Measurements from ENCODE around the gene CEP55. TPM values are rescaled to one million over a fixed set of nuclear protein-coding genes. Genes with fewer than 3 reads are reported as not detected.

Gene CEP55
- 44.4 and 58.9 TPM in 2 replicates for total RNA-seq (2014; rRNA removed; shearing (Covaris generic); ENCODE audit: low replicate concordance)

GRCh38 chr10:93496322-93497041 lies at the start of gene CEP55:
Gene CEP55, plus strand, starts transcription at chr10:93496612. Its CDS starts 3,440 bp downstream, at chr10:93500052.
- DNase-seq (ENCODE audit: low read depth) = peak; percentile 95
- in situ Hi-C loops (cut with HindIII; ENCODE audit: low pct_unique_long_range_greater_than_20kb, low sequenced_read_pairs) = no loop called here

- DNase-seq (ENCODE audit: low read depth) = no peak
- in situ Hi-C loops (cut with HindIII; ENCODE audit: low pct_unique_long_range_greater_than_20kb, low sequenced_read_pairs) = no loop called here
Observed at GRCh38 chr10:93447019-93447418, 49.4 kb upstream of the CEP55 start.

DNA sequence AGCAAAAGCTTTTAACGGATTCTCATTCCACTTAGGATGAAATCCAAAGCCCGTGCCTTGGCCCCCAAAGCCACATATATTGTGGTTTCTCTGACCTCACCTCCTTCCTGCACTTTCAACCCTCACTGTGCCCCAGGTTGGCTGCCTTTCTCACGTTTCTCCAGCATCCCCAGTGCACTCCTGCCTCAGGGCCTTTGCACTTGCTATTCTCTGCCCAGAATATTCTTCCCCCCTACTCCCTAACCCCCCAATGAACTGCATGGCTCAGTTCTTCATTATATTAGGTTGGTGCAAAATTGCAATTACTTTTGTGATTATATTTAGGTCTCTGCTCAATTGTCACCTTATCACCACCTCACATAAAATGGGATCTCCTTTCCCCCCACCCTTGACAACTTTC lies 48.4 kb upstream of the CEP55 start:
- no peak for DNase-seq (ENCODE audit: low read depth)
- in situ Hi-C loops (cut with HindIII; ENCODE audit: low pct_unique_long_range_greater_than_20kb, low sequenced_read_pairs) = no loop called here

- in situ Hi-C loops (cut with HindIII; ENCODE audit: low pct_unique_long_range_greater_than_20kb, low sequenced_read_pairs) = no loop called here
- DNase-seq (ENCODE audit: low read depth) = no peak
Observed at GRCh38 chr10:93451244-93451947, 45.0 kb upstream of the CEP55 start.

GRCh38 chr10:93452143-93452542 lies 44.3 kb upstream of the CEP55 start:
- no peak for DNase-seq (ENCODE audit: low read depth)
- in situ Hi-C loops (cut with HindIII; ENCODE audit: low pct_unique_long_range_greater_than_20kb, low sequenced_read_pairs) = no loop called here

DNA sequence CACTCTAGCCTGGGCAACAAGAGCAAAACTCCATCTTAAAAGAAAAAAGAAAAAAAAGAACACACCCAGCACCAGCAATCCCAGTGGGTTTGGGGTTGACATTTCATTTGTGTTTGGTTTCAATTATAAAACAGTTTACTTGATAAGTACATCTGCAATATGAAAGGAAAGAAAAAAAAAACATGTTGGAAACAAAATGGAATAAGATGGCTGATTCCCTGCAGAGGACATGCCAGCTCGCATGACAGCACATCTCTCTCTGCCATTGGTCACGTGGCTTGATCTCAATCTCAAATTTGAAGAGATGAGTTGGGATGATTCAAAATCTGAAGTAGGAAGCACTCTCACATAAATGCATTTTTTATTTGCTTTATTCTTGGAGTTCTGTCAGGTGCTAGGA lies 42.3 kb upstream of the CEP55 start:
- no peak for DNase-seq (ENCODE audit: low read depth)
- in situ Hi-C loops (cut with HindIII; ENCODE audit: low pct_unique_long_range_greater_than_20kb, low sequenced_read_pairs) = no loop called here

- no peak for DNase-seq (ENCODE audit: low read depth)
Observed at GRCh38 chr10:93454736-93455135, 41.7 kb upstream of the CEP55 start.

DNA sequence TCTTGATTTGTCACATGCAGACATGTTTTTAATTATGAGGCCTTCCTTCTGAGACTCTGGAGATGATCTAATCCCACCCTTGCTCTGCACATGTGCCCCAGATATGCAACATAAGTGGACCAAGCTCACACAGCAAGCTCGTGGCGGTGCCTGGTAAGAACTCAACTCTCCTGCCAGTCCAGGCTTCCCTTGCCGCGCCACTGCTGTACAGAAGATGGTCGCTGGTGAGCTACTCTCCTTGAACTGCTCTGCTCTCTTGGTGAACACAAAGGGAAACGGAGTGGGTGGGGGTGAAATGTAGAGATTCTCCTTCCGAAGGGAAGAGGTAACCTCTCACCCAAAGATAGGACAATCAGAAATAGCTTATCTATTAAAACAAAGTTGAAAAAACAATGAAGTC lies 39.9 kb upstream of the CEP55 start:
- peak; percentile 83 for DNase-seq (ENCODE audit: low read depth)
- in situ Hi-C loops (cut with HindIII; ENCODE audit: low pct_unique_long_range_greater_than_20kb, low sequenced_read_pairs) = no loop called here

More at GRCh38 chr10:93454736-93455135, 41.7 kb upstream of the CEP55 start:
- in situ Hi-C loops (cut with HindIII; ENCODE audit: low pct_unique_long_range_greater_than_20kb, low sequenced_read_pairs) = no loop called here

DNA sequence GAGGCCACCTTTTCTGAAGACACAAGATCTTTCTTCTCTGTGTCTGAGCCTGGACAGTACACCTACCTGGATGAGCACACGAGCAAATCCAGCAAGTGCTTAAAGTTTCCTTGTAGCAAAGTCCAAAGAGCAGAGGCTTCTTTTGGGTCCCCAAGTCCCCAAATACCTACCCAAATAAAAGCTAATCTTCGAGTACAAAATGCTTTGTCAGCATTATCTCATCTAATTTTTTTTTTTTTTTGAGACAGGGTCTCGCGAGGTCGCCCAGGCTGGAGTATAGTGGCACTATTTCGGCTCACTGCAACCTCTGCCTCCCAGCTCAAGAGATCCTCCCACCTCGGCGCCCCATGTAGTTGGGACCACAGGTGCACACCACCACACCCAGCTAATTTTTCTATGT lies 38.9 kb upstream of the CEP55 start:
- in situ Hi-C loops (cut with HindIII; ENCODE audit: low pct_unique_long_range_greater_than_20kb, low sequenced_read_pairs) = no loop called here
- DNase-seq (ENCODE audit: low read depth) = no peak

DNA sequence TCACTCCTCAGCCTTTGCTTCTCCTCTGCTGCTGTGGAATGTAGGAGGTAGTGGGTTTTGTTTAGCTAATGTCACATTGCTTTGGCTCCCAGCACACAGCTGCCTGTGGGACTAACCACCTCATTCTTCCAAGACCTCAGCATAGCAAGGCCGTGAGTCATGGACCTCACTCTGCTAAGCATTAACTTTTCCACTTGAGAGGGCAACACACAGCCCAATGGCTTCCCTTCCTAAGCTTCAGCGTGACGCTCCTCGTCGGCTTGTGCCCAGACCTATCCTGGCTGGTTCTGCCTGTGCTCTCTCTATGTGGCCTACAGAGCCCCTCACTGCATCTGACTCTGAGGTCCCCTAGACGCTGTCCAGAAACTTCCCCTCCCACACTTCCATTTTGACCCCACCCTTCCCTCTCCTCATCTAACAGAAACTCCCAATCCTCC lies 37.6 kb upstream of the CEP55 start:
- in situ Hi-C loops (cut with HindIII; ENCODE audit: low pct_unique_long_range_greater_than_20kb, low sequenced_read_pairs) = no loop called here
- DNase-seq (ENCODE audit: low read depth) = peak; percentile 100

DNA sequence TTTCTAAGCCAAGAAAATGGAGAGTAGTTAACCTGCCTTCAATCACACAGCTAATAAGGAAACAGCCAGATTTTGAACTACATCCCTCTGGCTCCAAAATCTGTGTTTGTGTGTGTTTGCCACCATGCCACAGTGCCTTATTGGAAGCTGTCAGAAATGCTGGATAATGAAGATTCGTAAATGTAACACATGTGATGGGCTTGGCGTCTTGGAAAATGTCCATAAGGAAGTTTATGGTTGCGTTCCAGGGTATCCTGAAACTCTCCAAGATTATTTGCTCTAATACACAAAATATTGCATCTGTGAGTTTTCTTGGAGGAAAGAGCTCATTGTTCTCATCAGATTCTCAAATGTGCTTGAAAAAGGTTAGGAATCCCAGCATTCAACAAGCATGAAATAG lies 36.9 kb upstream of the CEP55 start:
- no peak for DNase-seq (ENCODE audit: low read depth)
- in situ Hi-C loops (cut with HindIII; ENCODE audit: low pct_unique_long_range_greater_than_20kb, low sequenced_read_pairs) = no loop called here

- peak; percentile 83 for DNase-seq (ENCODE audit: low read depth)
- in situ Hi-C loops (cut with HindIII; ENCODE audit: low pct_unique_long_range_greater_than_20kb, low sequenced_read_pairs) = no loop called here
Observed at GRCh38 chr10:93461109-93461806, 35.2 kb upstream of the CEP55 start.

GRCh38 chr10:93461807-93462178 lies 34.6 kb upstream of the CEP55 start:
- in situ Hi-C loops (cut with HindIII; ENCODE audit: low pct_unique_long_range_greater_than_20kb, low sequenced_read_pairs) = no loop called here

DNA sequence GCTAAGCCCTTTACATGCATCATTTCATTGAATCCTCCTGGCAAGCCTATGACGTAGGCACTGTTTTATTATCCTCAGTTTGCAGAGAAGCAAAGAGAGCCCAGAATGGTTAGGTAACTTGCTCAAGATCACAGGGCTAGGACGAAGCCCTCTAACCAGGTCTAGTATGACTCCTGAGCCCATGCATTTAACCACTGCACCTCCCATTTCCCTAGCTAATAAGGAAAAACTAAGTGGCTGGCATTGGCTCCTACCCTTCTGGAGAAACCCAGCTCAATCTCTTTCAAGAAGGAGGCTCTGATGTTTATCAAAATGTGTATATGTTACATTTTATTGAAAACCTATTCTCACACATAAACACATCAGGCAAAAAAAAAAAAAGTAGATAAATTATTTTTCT lies 34.0 kb upstream of the CEP55 start:
- in situ Hi-C loops (cut with HindIII; ENCODE audit: low pct_unique_long_range_greater_than_20kb, low sequenced_read_pairs) = no loop called here
- DNase-seq (ENCODE audit: low read depth) = no peak

More at GRCh38 chr10:93461807-93462178, 34.6 kb upstream of the CEP55 start:
- peak; percentile 88 for DNase-seq (ENCODE audit: low read depth)

- no peak for DNase-seq (ENCODE audit: low read depth)
- in situ Hi-C loops (cut with HindIII; ENCODE audit: low pct_unique_long_range_greater_than_20kb, low sequenced_read_pairs) = no loop called here
Observed at GRCh38 chr10:93462881-93463280, 33.5 kb upstream of the CEP55 start.

GRCh38 chr10:93463723-93464476 lies 32.5 kb upstream of the CEP55 start:
- in situ Hi-C loops (cut with HindIII; ENCODE audit: low pct_unique_long_range_greater_than_20kb, low sequenced_read_pairs) = no loop called here
- no peak for DNase-seq (ENCODE audit: low read depth)

- in situ Hi-C loops (cut with HindIII; ENCODE audit: low pct_unique_long_range_greater_than_20kb, low sequenced_read_pairs) = no loop called here
- no peak for DNase-seq (ENCODE audit: low read depth)
Observed at GRCh38 chr10:93464776-93465388, 31.5 kb upstream of the CEP55 start.
